ENCODE measurements around the gene PRKAG2.

GRCh38 chr7:151684408-151685175 is 192.3 kb downstream of the PRKAG2 start:
- no peak for TF ChIP-seq MAX (IDR thresholded peaks at IDR 0.05; ENCODE audit: low read depth, low read length)
- TF ChIP-seq, protein P1, sequence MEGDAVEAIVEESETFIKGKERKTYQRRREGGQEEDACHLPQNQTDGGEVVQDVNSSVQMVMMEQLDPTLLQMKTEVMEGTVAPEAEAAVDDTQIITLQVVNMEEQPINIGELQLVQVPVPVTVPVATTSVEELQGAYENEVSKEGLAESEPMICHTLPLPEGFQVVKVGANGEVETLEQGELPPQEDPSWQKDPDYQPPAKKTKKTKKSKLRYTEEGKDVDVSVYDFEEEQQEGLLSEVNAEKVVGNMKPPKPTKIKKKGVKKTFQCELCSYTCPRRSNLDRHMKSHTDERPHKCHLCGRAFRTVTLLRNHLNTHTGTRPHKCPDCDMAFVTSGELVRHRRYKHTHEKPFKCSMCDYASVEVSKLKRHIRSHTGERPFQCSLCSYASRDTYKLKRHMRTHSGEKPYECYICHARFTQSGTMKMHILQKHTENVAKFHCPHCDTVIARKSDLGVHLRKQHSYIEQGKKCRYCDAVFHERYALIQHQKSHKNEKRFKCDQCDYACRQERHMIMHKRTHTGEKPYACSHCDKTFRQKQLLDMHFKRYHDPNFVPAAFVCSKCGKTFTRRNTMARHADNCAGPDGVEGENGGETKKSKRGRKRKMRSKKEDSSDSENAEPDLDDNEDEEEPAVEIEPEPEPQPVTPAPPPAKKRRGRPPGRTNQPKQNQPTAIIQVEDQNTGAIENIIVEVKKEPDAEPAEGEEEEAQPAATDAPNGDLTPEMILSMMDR (IDR thresholded peaks at IDR 0.05; ENCODE audit: low read depth, low read length): no peak
- no peak for TF ChIP-seq MYC (IDR thresholded peaks at IDR 0.05; ENCODE audit: low read depth, low read length)
- TF ChIP-seq POLR2A (IDR thresholded peaks at IDR 0.05; ENCODE audit: extremely low read depth, insufficient read length): no peak

All from NB4 (cell line).